GM08714 (cell line): ENCODE data around the gene MGLL.
"Not testable (repeated sequence)": the region's sequence is repeated elsewhere in the genome, so short reads cannot be mapped to it uniquely, and the experiment has no call there.

Experiments
- H3K4me3 ChIP-seq: fragments of 200-500 bp; sonication (Bioruptor generic); 2 replicates; pipeline ENCODE4 v1.5.1; 2014; ENCODE audit warnings: mild to moderate bottlenecking, low read length, inconsistent platforms
- ZNF274 ChIP-seq: IDR thresholded peaks from 2 replicates; pipeline ENCODE4 v1.6.1; 2012; ENCODE audit warnings: mild to moderate bottlenecking, low read depth, low read length

The MGLL gene

DNA sequence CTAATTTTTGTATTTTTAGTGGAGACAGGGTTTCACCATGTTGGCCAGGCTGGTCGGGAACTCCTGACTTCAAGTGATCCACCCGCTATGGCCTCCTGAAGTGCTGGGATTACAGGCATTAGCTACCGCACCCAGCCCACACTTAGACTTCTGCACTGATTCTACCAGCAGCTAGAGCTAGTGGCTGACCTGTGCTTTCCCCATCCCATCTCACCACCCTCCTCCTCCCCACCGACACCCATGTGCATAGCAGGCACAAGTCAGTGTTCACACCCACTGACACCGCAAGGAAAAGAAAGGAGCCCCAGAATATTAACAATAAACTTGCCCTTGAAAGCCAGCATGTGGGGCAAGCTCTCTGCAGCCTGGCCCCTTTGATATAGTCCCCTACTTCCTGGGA is 160.7 kb downstream of the MGLL start:
- H3K4me3 ChIP-seq: no peak overlapping the region
- no peak for TF ChIP-seq ZNF274

DNA sequence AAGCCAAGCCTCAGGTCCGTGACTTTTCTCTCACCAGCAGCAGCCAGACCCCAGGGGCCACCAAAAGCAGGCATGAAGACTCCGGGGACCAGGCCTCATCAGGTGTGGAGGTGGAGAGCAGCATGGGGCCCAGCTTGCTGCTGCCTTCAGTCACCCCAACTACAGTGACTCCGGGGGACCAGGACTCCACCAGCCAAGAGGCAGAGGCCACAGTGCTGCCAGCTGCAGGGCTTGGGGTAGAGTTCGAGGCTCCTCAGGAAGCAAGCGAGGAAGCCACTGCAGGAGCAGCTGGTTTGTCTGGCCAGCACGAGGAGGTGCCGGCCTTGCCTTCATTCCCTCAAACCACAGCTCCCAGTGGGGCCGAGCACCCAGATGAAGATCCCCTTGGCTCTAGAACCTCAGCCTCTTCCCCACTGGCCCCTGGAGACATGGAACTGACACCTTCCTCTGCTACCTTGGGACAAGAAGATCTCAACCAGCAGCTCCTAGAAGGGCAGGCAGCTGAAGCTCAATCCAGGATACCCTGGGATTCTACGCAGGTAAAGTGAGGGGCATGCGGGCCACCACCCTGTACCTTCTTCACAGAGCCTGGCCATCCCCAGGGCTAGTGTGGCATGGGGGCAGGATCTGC is 161.6 kb downstream of the MGLL start:
- TF ChIP-seq ZNF274: no peak
- H3K4me3 ChIP-seq: no peak overlapping the region

DNA sequence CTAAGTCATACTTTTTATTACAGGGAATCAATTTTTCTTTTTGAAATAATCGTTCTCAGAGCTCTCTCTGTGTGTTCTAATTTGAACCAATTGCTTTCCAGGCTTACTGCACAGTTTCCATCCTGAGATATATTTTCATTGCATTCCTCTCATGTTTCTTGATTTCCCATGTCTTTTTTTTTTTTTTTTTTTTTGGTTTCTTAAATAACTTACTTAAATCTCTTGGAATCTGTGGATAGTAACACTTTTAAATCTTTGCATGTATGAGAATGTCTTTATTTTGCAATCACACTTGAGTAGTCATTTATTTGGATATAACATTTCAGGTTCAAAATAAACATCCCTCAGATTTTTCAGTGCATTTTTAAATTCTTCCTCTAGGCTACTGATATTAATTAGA is 164.1 kb downstream of the MGLL start:
- no peak overlapping the region for H3K4me3 ChIP-seq
- TF ChIP-seq ZNF274: no peak

DNA sequence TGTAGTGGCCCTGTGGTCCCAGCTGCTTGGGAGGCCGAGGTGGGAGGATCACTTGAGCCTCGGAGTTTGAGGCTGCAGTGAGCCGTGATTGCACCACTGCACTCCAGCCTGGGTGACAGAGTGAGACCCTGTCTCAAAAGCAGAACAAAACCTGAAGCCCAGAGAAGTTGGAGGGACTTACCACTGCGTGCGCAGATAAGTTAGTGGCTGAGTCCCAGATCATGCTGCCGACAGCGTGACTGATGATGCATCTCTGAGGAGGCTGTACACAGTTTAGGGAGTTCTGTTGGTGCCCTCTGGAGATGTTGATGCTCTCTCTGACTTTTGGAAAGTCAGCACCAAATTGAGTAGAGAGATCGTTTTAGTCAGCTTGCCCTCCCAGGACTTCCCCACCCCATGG is 165.4 kb downstream of the MGLL start:
- no peak for TF ChIP-seq ZNF274
- H3K4me3 ChIP-seq: no peak overlapping the region

DNA sequence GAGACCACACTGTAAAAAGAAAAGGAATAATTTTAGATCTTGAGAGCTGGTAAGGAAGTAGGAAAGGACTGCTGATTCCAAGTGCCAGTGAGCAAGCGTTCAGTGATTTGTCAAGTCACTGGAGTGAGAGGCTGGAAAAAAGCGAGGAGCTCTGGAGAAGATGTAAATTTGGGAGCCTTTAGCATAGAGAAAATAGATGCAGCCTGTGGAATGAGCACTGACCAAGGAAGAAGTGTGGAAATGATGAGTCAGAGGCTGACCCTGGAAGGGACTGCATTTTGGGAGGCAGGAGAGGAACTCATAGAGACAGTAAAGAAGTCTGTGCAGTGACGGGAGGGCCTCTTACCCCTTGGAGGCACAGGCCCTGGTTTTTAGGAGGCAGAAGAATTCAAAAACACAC is 166.7 kb downstream of the MGLL start:
- TF ChIP-seq ZNF274: no peak
- no peak overlapping the region for H3K4me3 ChIP-seq

DNA sequence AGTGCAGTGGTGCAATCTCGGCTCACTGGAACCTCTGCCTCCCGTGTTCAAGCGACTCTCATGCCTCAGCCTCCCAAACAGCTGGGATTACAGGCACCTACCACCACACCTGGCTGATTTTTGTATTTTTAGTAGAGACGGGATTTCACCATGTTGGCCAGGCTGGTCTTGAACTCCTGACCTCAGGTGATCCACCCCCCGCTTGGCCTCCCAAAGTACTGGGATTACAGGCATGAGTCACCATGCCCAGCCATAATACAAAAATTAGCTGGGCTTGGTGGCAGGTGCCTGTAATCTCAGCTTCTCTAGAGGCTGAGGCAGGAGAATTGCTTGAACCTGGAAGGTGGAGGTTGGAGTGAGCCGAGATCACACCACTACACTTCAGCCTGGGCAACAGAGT is 167.3 kb downstream of the MGLL start:
- not testable (repeated sequence) for H3K4me3 ChIP-seq

DNA sequence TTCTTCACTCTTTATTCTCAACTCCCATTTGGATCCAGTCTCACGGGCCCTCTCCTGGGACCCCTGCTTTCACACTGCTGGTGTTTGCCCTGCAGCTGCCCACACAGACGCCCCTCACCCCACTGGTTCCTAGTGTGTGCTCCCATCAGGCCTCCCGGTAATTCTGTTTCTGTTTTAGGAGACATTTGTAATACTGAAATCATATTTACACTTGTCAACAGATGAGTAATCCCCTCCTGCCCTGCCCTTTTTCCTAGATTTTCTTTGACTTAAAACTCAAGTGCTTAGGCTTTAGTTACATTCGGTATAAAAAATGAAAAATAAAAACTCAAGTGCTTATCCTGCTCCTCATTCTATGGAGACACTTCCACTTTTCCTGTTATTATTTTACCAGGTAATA is 167.9 kb downstream of the MGLL start:
- no peak overlapping the region for H3K4me3 ChIP-seq
- no peak for TF ChIP-seq ZNF274

DNA sequence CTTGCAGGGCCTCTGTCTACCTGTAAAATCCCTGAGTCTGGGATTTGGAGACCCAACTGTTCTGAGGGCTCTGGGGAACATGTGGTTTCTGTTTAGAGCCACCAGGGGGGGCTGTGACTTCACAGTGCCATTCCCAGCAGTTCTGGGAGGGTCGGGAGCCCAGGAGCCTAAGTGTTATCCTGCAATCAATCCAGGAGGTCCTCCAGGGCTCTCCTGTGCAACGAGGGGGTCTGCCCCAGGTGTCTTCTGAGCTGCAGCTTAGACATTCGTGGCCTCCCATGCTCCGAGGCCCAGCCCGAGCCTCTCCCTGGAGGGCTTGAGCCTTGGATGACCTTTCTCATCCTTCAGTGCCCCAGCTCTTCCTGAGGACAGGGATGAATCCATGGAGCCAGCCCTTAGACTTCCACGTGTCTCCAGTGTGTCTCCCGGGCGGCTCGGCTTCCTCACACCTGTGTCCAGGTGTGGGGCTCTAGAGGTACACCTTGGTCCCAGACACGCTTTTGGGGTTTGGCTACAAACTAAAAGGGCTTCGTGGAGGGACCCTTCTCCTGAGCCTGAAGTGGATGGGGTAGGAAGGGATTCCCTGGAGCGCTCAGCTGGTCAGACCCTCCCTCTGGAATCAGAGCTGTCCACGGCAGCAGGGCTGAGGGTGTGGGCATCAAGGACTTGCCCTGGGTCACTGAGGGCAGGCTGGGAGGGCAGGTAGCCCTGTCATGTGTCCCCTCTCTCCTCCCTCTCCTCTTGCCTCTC is 169.9 kb downstream of the MGLL start:
- no peak for TF ChIP-seq ZNF274
- no peak overlapping the region for H3K4me3 ChIP-seq

DNA sequence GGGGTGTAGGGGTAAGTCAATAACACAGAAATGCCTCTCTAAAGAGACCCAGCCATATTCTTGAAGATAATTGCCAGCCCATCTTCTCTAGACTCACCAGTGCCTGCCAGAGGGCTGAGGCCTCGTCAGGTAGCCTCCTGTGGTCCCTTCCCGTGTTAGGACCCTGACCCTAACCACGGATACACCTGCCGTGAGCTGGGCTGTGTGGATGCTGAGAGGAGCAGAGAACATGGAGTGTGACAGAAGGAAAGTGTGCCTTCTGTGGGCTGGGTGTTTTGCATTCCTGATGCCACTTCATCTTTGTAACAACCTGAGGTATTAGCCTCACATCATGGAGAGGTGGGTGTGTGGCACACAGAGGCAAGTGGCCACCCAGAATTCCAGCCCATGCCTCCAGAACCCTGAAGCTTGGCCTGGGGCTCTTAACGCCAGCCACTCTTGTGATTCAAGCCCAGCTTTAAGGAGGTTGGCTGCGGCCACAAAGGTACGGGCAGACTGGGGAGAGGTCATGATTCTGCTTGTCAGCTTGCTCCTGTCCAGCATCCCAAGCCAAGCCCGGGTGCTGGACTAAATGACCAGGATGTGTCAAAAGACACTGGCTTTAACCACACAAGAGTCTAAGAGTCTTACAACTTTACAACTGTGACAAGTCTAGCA is 170.7 kb downstream of the MGLL start:
- no peak for TF ChIP-seq ZNF274

DNA sequence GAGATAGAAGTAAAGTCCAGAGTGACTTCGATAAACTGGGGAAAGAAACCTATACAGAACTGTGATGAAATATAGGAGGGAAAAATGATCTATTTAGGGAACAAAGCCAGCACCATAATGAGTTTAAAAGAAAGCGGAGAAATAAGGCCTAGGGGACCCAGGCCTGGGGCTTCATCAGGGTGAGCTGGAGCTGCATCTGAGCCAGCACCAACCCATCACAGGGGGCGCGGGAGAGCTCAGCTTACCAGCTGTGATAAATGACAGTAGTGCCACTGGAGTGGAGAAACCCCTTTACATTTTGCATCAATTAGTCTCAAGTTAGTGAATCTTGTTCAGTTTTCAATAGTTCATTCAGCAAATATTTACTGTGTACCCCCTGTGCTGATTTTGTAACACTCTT is 172.1 kb downstream of the MGLL start:
- no peak for TF ChIP-seq ZNF274
- H3K4me3 ChIP-seq: no peak overlapping the region

More for the DNA sequence above, 170.7 kb downstream of the MGLL start:
- H3K4me3 ChIP-seq: no peak overlapping the region

DNA sequence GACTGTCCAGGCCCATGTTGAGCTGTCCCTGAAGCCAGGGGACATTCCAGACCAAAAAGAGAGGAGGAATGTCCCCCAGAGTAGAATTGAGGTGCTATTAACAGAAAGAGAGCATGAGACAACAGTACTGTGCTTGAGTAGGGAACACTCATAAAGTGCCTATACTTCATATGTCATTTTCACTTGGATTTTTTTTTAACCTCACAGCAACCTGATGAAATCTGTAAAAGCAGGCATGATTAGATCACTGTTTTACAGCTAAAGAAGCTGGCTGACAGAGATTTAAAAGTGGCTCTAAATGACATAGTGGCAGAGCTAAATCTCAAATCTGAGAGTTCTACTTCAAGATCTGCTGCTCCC is 174.5 kb downstream of the MGLL start:
- no peak for TF ChIP-seq ZNF274
- H3K4me3 ChIP-seq: no peak overlapping the region

DNA sequence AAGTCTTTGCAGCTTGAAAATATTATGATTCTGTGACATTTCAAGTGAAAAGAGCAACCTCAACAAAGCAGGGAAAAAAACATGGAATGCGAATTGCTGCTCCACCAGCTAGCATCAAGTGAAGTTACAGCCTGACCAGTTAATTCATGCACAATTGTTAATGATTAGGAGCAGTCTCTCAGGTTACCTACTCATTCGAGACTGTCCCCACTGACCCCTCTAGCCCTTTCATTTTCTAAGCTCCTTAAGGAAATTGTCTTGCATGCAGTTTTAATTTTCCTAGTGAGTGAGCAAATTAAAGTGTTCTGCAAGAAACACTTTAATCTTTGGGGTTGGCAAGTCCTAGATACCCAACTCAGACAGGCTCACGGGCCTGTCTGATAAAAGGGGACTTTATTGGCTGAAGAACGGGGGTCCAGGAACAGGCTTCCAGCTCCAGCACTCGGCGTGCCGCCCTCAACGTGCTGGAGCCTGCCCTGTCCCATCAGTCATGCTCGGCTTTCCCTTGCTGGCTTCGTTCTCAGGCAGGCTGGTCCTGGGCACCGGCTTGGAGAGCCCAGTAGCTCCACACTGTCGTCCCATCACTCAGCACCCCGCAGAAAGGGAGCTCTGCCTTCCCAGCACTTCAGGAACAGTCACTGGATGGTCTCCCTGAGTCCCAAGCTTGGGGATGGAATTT is 175.0 kb downstream of the MGLL start:
- H3K4me3 ChIP-seq: no peak overlapping the region
- TF ChIP-seq ZNF274: no peak

DNA sequence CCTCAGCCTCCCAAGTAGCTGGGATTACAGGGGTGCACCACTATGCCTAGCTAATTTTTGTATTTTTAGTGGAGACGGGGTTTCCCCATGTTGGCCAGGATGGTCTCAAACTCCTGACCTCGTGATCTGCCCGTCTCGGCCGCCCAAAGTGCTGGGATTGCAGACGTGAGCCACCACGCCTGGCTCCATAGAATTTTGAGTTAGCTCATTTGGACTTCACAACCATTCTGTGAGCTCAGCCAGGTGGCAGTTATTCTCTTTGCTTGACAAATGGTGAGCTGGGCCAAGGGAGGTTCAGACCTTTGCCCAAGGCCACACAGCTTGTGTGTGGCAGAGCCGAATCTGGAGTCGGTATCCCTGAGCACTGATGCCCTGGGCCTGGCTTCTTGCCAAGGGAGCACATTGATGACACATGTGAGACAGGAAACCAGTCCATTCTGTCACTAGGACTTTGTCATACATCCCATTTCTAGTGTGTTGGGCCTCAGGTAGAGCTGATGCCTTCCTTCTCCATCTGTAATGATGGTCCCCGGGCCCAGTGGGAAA is 175.7 kb downstream of the MGLL start:
- TF ChIP-seq ZNF274: no peak
- no peak overlapping the region for H3K4me3 ChIP-seq

DNA sequence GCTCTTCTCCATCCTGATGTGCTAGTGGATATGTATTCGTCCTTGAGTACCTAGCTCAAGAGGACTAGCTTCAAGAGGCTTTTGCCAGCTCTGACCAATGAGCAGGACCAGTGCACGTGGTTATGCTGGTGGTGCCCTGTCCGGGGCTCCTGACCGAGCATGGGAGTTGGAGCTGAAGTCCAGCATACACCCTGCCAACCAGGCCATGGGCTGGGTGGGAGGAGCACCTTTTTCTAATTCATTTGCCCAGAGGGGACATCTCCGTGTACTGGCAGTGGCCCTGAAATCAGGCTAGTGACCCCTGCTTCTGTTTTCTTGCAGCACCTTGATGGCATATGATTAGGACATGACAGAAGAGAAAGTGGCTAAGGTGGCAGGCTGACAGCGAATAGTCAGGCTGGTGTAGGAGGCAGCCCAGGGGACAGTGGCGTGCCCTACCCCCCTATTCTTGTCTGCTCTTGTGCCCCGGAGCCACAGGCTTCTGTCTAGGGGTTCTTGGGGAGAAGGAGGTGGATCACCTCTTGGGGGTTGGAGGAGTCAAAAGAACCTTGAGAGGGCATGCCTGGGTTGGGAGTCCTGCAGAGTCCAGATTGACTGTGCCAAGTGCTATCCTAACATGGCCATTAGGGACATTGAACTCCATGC is 176.8 kb downstream of the MGLL start:
- no peak for TF ChIP-seq ZNF274
- no peak overlapping the region for H3K4me3 ChIP-seq
